ENCODE results near the gene C1QL2.

Gene C1QL2

GRCh38 chr2:119158563-119159347, at the start of gene C1QL2:
Gene C1QL2 (minus strand): TSS chr2:119158751. CDS start chr2:119158269, 482 bp downstream.
- peak; percentile 65 for DNase-seq

GRCh38 chr2:119207447-119207846, 48.9 kb upstream of the C1QL2 start:
- DNase-seq: no peak

- DNase-seq: no peak
These were observed 47.6 kb upstream of the C1QL2 start for GRCh38 chr2:119206201-119206600.

- no peak for DNase-seq
These were observed 46.6 kb upstream of the C1QL2 start for GRCh38 chr2:119205001-119205706.

- DNase-seq: no peak
These were observed 46.0 kb upstream of the C1QL2 start for GRCh38 chr2:119204525-119204924.

- no peak for DNase-seq
These were observed 44.2 kb upstream of the C1QL2 start for GRCh38 chr2:119202610-119203310.

GRCh38 chr2:119201815-119202214, 43.3 kb upstream of the C1QL2 start:
- DNase-seq: no peak

- DNase-seq: no peak
These were observed 39.8 kb upstream of the C1QL2 start for GRCh38 chr2:119198240-119198840.

GRCh38 chr2:119197529-119198239, 39.1 kb upstream of the C1QL2 start:
- peak; percentile 50 for DNase-seq

- DNase-seq: peak; percentile 20
These were observed 38.5 kb upstream of the C1QL2 start for GRCh38 chr2:119197126-119197405.

GRCh38 chr2:119196301-119197125, 38.0 kb upstream of the C1QL2 start:
- DNase-seq: peak; percentile 11

GRCh38 chr2:119195887-119196286, 37.3 kb upstream of the C1QL2 start:
- no peak for DNase-seq

GRCh38 chr2:119195001-119195400, 36.5 kb upstream of the C1QL2 start:
- no peak for DNase-seq

GRCh38 chr2:119192893-119193292, 34.3 kb upstream of the C1QL2 start:
- DNase-seq: no peak

- no peak for DNase-seq
These were observed 32.0 kb upstream of the C1QL2 start for GRCh38 chr2:119190321-119191111.

- no peak for DNase-seq
These were observed 26.0 kb upstream of the C1QL2 start for GRCh38 chr2:119184512-119184911.

GRCh38 chr2:119181791-119182445, 23.4 kb upstream of the C1QL2 start:
- no peak for DNase-seq

GRCh38 chr2:119181391-119181790, 22.8 kb upstream of the C1QL2 start:
- DNase-seq: no peak

- DNase-seq: no peak
These were observed 22.3 kb upstream of the C1QL2 start for GRCh38 chr2:119180892-119181291.

GRCh38 chr2:119179991-119180390, 21.4 kb upstream of the C1QL2 start:
- no peak for DNase-seq
